Measurements from ENCODE around the gene AP5Z1.
"Not testable (repeated sequence)": the region's sequence is repeated elsewhere in the genome, so short reads cannot be mapped to it uniquely, and the experiment has no call there.

Gene AP5Z1

DNA sequence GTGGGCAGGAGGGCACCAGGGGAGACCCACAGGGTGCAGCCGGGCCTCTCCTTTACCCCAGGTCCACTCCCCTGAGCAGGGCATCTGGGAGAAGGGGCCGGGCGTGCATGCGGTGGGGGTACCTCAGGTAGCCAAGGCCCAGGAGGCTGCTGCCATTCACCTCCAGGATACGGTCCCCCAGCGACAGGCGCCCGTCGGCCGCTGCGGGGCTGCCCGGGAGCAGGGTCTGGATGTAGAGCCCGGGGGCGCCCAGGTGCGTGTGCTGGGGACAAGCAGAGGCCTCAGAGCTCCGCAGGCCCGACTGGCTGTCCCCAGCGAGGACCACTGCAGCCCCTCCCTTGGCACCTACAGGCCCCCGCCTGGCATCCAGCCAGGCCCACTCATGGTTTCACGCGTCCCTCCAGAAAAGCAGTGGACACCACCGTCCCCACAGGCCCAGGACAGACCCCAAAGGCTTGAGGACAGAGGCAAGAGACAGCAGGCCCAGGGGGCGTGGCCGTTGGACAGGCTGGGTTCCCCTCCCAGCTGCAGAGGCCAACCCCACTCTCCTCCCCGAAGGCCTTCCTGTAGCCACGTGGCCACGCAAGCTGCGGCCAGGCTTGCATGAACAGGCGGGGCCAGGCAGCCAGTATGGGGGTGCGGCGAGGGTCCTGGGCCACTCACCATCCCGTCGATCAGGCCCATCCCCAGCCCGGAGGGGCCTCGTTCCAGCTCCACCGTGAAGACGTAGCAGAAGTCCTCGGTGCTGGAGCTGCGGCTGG lies 24.3 kb downstream of the AP5Z1 start:
- no peaks in the 10 kb centered on the region for H3K36me3 ChIP-seq (ENCODE audit: insufficient read depth, low read length)
- H3K27me3 ChIP-seq (ENCODE audit: insufficient read depth, low read length) = no peaks in the 10 kb centered on the region
- H2AFZ ChIP-seq (ENCODE audit: low read depth, low read length) = no peak overlapping the region
- no peaks in the 10 kb centered on the region for H3K4me1 ChIP-seq (ENCODE audit: insufficient read depth, low read length)
- no peak overlapping the region for H3K4me3 ChIP-seq (ENCODE audit: low read length)
- H3K9me3 ChIP-seq (ENCODE audit: low read length) = no peaks in the 10 kb centered on the region

DNA sequence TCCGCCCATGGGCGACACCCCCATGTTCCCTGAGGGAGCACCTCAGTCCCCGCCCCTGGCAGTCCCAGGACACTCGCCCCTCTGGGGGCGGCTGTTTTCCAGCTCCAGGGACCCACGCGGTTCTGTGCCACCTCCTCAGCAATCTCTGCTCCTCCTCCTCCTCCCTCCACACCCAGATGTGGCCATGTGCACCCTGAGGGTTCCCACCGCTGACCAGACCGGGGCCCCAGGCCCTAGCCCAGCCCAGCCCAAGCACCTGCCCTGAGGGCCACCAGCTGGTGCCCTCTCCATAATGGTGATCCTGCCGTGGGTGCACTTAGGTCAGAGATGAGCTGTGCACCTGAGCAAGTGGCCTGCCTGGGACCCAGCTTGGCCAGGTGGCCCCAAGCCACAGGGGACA lies 25.1 kb downstream of the AP5Z1 start:
- H3K4me1 ChIP-seq (ENCODE audit: insufficient read depth, low read length) = no peaks in the 10 kb centered on the region

DNA sequence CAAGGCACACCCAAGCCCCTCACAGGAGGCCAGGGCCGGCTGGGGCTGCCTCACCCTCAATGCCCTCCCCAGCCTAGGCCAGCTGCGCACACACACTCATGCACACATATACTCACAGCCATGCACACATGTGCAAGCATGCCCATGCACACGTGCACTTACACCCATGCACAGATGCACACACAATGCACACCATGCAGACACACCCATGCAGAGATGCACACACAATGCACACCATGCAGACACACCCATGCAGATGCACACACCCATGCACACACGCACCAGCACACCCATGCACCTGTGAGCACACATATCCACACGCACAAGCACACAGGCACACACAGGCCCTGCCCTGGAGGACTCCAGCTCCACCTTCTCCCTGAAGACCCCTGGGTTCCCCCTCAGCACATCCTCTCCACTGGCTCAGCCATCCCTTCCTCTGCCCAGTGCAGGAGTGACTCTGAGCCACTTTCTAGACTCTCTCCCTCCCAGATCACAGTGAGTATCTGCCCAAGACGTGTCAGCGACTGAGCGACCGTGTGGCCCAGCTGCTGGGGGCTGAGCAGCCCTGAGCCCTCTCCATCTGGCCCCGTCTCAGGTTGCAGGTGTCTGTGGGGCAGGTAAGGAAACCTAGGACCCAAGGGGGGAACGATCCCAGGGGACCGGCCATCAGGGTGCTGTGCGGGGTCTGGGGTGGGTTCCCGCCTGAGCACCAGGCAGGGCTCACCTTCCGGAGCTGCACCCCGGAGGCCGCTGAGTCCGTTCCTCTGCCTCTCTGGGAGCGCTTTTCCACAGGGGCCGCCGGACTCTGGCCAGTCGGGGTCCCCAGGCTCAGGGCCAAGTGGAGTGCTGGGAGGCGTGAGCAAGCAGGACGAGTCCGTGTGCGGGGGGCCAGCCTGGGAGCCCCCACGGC lies 25.8 kb downstream of the AP5Z1 start:
- H2AFZ ChIP-seq (ENCODE audit: low read depth, low read length) = no peak overlapping the region
- no peaks in the 10 kb centered on the region for H3K36me3 ChIP-seq (ENCODE audit: insufficient read depth, low read length)
- no peaks in the 10 kb centered on the region for H3K9me3 ChIP-seq (ENCODE audit: low read length)
- H3K27me3 ChIP-seq (ENCODE audit: insufficient read depth, low read length) = no peaks in the 10 kb centered on the region
- no peak overlapping the region for H3K4me3 ChIP-seq (ENCODE audit: low read length)
- H3K4me1 ChIP-seq (ENCODE audit: insufficient read depth, low read length) = no peaks in the 10 kb centered on the region

More for the DNA sequence above, 25.1 kb downstream of the AP5Z1 start:
- Histone ChIP-seq H3K9me3 (ENCODE audit: low read length) (no peaks in the 10 kb centered on the region), H3K4me3 (ENCODE audit: low read length) (no peak overlapping the region), H3K36me3 (ENCODE audit: insufficient read depth, low read length) (no peaks in the 10 kb centered on the region), H2AFZ (ENCODE audit: low read depth, low read length) (no peak overlapping the region), H3K27me3 (ENCODE audit: insufficient read depth, low read length) (no peaks in the 10 kb centered on the region)

DNA sequence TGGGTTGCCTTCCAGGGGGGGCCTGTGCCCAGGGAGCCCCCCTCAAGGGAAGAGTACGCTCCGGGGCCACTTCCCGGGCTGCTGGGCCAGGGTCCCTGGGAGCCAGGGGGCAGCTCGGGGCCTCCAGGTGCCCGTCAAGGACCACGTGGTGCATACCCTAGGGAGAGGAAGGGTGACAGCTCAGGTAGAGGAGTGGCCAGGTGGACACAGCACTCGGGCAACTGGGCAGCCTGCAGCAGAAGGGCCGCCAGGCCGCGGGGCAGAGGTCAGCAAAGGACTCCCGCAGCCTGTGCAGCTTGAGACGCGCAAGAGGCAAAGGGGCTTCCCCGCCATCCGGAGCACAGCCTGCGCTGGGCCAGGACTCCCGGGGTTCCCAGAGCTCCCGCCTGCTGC lies 26.4 kb downstream of the AP5Z1 start:
- Histone ChIP-seq H3K9me3 (ENCODE audit: low read length) (no peaks in the 10 kb centered on the region), H3K4me1 (ENCODE audit: insufficient read depth, low read length) (no peaks in the 10 kb centered on the region), H3K4me3 (ENCODE audit: low read length) (no peak overlapping the region), H2AFZ (ENCODE audit: low read depth, low read length) (no peak overlapping the region), H3K27me3 (ENCODE audit: insufficient read depth, low read length) (no peaks in the 10 kb centered on the region), H3K36me3 (ENCODE audit: insufficient read depth, low read length) (peaks cover 6% of the 10 kb centered on the region)

DNA sequence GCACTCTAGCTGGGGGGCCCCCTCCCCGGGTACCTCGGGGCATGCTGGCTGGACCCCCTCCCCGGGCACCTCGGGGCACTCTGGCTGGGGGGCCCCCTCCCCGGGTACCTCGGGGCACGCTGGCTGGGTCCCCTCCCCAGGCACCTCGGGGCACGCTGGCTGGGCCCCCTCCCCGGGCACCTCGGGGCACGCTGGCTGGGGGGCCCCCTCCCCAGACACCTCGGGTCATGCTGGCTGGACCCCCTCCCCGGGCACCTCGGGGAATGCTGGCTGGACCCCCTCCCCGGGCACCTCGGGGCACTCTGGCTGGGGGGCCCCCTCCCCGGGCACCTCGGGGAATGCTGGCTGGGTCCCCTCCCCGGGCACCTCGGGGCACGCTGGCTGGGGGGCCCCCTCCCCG lies 27.2 kb downstream of the AP5Z1 start:
- H3K36me3 ChIP-seq (ENCODE audit: insufficient read depth, low read length); H3K9me3 ChIP-seq (ENCODE audit: low read length); H2AFZ ChIP-seq (ENCODE audit: low read depth, low read length); H3K27me3 ChIP-seq (ENCODE audit: insufficient read depth, low read length); H3K4me1 ChIP-seq (ENCODE audit: insufficient read depth, low read length); H3K4me3 ChIP-seq (ENCODE audit: low read length): not testable (repeated sequence)

DNA sequence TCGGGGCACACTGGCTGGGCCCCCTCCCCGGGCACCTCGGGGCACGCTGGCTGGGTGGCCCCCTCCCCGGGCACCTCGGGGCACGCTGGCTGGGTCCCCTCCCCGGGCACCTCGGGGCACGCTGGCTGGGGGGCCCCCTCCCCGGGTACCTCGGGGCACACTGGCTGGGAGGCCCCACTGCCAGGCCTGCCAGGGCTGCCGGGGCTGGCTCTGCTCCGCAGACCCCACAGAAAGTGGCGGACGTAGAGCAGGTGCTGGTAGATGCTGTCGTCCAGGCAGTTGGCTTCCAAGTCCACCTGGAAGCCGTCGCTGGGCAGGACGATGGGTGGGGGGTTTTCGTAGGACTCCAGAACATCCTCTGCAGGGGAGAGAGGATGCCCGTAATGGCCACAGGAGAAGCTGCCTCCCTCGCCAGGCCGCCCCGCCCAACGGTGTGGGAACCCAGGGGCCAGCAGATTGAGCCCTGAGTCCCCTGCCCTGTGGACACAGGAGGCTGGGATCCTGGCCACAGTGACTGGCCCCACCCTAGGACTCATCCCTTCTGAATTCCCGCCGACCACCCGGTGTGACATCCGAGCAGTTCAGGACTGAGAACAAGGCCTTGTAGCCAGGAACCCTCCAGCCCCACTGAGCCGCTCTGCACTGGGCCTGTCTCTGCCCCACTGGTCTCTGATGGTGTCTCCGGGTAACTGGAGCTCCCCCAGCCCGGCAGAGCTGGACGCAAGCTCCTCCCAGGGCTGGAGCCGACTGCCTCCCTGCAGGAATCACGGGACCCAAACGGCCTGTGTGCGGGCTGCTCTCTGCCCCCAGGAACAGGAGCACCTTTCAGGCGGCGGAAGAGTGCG lies 28.2 kb downstream of the AP5Z1 start:
- Histone ChIP-seq H3K4me1 (ENCODE audit: insufficient read depth, low read length) (no peaks in the 10 kb centered on the region), H3K4me3 (ENCODE audit: low read length) (no peak overlapping the region), H3K9me3 (ENCODE audit: low read length) (no peaks in the 10 kb centered on the region), H3K36me3 (ENCODE audit: insufficient read depth, low read length) (peaks cover 7% of the 10 kb centered on the region), H3K27me3 (ENCODE audit: insufficient read depth, low read length) (no peaks in the 10 kb centered on the region), H2AFZ (ENCODE audit: low read depth, low read length) (no peak overlapping the region)

DNA sequence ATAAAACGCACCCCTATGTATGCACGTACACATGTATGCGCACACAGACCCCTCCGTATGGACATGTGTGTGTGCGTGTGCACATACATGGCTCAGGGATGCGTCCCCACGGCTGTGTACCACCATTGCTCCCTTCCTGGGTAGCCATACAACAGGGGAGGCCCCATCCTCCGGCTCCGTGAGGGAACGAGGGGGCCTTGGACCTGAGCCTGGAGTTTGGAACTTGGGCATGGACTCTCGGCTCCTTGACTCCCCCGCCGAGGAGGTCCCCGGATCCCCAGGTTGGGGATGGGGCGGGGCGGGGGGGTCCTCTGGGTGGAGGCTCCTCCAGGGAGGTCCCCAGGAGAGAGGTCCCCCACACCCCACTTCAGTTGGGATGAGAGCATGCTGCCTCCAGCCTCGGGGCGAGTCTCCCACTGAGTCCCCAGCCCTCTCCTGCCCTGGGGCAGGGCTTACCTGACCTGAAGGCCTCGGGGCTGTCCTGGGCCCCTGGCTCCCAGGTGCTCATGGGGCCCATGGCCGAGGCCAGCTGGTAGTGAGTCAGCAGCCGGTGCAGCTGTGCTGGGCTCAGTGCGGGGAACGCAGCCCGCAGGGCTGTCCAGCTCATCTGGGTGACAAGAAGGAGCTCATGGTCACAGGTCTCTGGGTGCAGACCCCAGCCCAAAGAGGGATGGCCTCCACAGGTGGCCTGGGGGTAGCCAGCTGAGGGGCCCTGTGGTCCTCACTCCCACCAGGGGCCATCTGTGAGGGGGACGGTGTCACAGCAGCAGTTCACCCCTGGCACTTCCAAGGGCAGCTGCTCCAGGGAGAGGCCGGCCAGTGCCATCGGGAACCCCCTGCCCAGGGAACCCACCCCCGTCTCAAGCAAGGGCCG lies 29.9 kb downstream of the AP5Z1 start:
- no peak overlapping the region for H3K4me3 ChIP-seq (ENCODE audit: low read length)

DNA sequence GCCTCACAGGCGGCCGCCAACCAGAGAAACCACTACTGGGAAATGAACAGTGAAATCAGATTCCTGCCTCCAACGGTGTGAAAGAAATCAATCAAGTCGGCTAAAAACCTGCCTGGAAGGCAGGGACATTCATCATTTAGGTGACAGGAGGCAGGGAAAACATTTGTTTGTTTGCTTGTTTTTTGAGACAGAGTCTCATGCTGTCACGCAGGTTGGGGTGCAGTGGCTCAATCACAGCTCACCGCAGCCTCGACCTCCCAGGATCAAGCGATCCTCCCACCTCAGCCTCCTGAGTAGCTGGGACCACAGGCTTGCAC lies 30.5 kb downstream of the AP5Z1 start:
- Histone ChIP-seq H3K4me3 (ENCODE audit: low read length) (no peak overlapping the region), H2AFZ (ENCODE audit: low read depth, low read length) (no peak overlapping the region), H3K9me3 (ENCODE audit: low read length) (no peaks in the 10 kb centered on the region), H3K36me3 (ENCODE audit: insufficient read depth, low read length) (peaks cover 13% of the 10 kb centered on the region), H3K4me1 (ENCODE audit: insufficient read depth, low read length) (no peaks in the 10 kb centered on the region), H3K27me3 (ENCODE audit: insufficient read depth, low read length) (no peaks in the 10 kb centered on the region)

More for the DNA sequence above, 29.9 kb downstream of the AP5Z1 start:
- Histone ChIP-seq H3K9me3 (ENCODE audit: low read length) (no peaks in the 10 kb centered on the region), H3K27me3 (ENCODE audit: insufficient read depth, low read length) (no peaks in the 10 kb centered on the region), H2AFZ (ENCODE audit: low read depth, low read length) (no peak overlapping the region), H3K36me3 (ENCODE audit: insufficient read depth, low read length) (peaks cover 9% of the 10 kb centered on the region), H3K4me1 (ENCODE audit: insufficient read depth, low read length) (no peaks in the 10 kb centered on the region)

DNA sequence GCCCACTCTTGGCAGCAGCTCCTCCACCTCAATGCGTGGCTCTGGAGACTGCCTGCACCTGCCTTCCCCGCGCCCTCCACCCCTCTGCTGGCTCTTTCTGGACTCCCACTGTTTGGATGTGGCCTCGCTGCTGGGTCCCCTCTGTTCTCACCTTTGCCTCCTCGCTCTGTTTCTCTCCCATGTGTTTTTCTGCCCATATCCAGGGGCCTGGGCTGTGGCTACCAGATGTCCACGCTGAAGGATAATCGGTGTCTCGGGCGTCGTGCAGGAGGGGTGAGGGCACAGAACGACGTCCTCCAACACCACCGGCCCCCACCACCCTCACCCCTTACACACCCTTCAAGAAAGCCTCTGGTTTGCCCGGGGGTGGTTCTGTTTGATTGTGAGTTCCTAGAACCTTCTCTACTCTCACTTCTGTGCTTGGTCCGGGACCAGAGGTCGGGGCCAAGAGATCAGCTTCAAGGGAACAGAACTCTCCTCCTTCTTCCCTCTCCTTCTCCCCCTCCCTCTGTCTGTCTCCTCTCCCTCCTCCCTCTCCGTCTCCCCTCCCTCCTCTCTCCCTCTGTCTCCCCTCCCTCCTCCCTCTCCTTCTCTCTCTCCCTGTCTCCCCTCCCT lies 31.7 kb downstream of the AP5Z1 start:
- no peak overlapping the region for H3K4me3 ChIP-seq (ENCODE audit: low read length)
- no peaks in the 10 kb centered on the region for H3K4me1 ChIP-seq (ENCODE audit: insufficient read depth, low read length)
- no peaks in the 10 kb centered on the region for H3K9me3 ChIP-seq (ENCODE audit: low read length)
- H2AFZ ChIP-seq (ENCODE audit: low read depth, low read length) = no peak overlapping the region
- H3K27me3 ChIP-seq (ENCODE audit: insufficient read depth, low read length) = no peaks in the 10 kb centered on the region
- peaks cover 13% of the 10 kb centered on the region for H3K36me3 ChIP-seq (ENCODE audit: insufficient read depth, low read length)

DNA sequence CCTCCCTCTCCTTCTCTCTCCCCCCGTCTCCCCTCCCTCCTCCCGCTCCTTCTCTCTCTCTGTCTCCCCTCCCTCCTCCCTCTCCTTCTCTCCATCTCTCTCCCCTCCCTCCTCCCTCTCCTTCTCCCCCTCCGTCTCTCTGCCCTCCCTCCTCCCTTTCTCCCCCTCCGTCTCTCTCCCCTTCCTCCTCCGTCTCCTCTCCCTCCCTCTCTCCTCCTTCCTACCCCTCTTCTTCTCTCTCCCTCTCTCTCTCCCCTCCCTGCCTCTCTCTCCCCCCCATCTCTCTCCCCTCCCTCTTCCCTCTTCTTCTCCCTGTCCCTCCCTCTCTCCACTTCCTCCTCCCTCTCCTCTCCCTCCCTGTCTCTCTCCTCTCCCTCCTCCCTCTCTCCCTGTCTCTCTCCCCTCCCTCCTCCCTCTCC lies 32.2 kb downstream of the AP5Z1 start:
- no peak overlapping the region for H3K4me3 ChIP-seq (ENCODE audit: low read length)
- no peaks in the 10 kb centered on the region for H3K4me1 ChIP-seq (ENCODE audit: insufficient read depth, low read length)
- no peak overlapping the region for H2AFZ ChIP-seq (ENCODE audit: low read depth, low read length)
- no peaks in the 10 kb centered on the region for H3K9me3 ChIP-seq (ENCODE audit: low read length)
- H3K36me3 ChIP-seq (ENCODE audit: insufficient read depth, low read length) = peaks cover 13% of the 10 kb centered on the region
- H3K27me3 ChIP-seq (ENCODE audit: insufficient read depth, low read length) = no peaks in the 10 kb centered on the region

DNA sequence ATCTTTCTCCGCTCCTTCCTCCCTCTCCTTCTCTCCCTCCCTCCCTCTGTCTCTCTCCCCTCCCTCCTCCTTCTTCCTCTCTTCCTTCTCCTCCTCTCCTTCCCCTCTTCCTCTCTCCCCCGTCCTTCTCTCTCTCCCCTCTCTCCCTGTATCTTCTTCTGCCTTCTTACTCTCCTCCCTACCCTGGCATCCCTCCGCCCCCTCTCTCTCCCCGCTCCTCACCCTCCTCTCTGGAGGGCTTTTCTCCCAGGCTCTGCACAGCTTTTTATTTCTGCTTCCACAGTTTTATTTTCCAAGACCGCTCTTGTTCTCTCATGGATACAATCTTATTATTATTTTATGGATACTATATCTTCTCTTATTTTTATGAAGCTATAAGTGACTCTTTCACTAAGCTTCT lies 32.6 kb downstream of the AP5Z1 start:
- H2AFZ ChIP-seq (ENCODE audit: low read depth, low read length) = no peak overlapping the region
- peaks cover 3% of the 10 kb centered on the region for H3K9me3 ChIP-seq (ENCODE audit: low read length)
- H3K27me3 ChIP-seq (ENCODE audit: insufficient read depth, low read length) = no peaks in the 10 kb centered on the region
- no peaks in the 10 kb centered on the region for H3K4me1 ChIP-seq (ENCODE audit: insufficient read depth, low read length)
- H3K36me3 ChIP-seq (ENCODE audit: insufficient read depth, low read length) = peaks cover 13% of the 10 kb centered on the region
- H3K4me3 ChIP-seq (ENCODE audit: low read length) = no peak overlapping the region

DNA sequence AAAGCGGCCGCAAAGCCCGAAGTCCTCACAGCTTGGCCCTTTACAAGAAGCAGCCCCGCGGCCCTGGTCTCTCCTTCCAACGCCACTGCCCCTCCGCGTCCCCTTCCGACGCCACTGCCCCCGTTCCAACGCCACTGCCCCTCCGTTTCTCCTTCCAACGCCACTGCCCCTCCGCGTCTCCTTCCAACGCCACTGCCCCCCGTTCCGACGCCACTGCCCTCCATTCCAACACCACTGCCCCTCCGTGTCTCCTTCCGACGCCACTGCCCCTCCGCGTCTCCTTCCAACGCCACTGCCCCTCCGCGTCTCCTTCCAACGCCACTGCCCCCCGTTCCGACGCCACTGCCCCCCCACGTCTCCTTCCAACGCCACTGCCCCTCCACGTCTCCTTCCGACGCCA lies 33.1 kb downstream of the AP5Z1 start:
- H2AFZ ChIP-seq (ENCODE audit: low read depth, low read length) = no peak overlapping the region
- H3K4me3 ChIP-seq (ENCODE audit: low read length) = no peak overlapping the region
- H3K9me3 ChIP-seq (ENCODE audit: low read length) = peaks cover 8% of the 10 kb centered on the region
- no peaks in the 10 kb centered on the region for H3K27me3 ChIP-seq (ENCODE audit: insufficient read depth, low read length)
- no peaks in the 10 kb centered on the region for H3K4me1 ChIP-seq (ENCODE audit: insufficient read depth, low read length)
- H3K36me3 ChIP-seq (ENCODE audit: insufficient read depth, low read length) = peaks cover 18% of the 10 kb centered on the region

All from neuron (in vitro differentiated cells).